CD14-positive monocyte (primary cell): ENCODE results near the gene LEAP2. TPM values are rescaled to one million over a fixed set of nuclear protein-coding genes. Genes with fewer than 3 reads are reported as not detected.

Experiments
- DNase-seq, 3 donors: peaks; one replicate each; pipeline ENCODE4 v3.0.0-alpha.2; 2011 to 2022
- H2AFZ ChIP-seq: 2 replicates; pipeline ENCODE4 v1.6.0; 2012; ENCODE audit warnings: mild to moderate bottlenecking, low read depth, low read length, inconsistent platforms; ENCODE audit not compliant: insufficient read depth, poor library complexity, severe bottlenecking
- H3K27ac ChIP-seq, 2 donors: 1 replicate in 1 of 2; 2 replicates in 1 of 2; pipeline ENCODE4 v1.5.1; 2012 to 2013; ENCODE audit warnings: low read length in 2 of 2, control low read depth in 1 of 2, inconsistent platforms in 1 of 2, low read depth in 1 of 2, mild to moderate bottlenecking in 1 of 2
- H3K27me3 ChIP-seq, 2 donors: one replicate each; pipeline versions ENCODE4 v1.6.0 to v1.6.1; 2011 to 2013; ENCODE audit warnings: low read length in 2 of 2; ENCODE audit not compliant: control insufficient read depth in 2 of 2, insufficient read depth in 2 of 2
- H3K36me3 ChIP-seq, 2 donors: replicated peaks in 1 of 2; 1 replicate in 1 of 2; 2 replicates in 1 of 2; pipeline versions ENCODE4 v1.5.1 to v1.6.1; 2012 to 2013; ENCODE audit warnings: low read length in 2 of 2, control low read depth in 1 of 2, inconsistent platforms in 1 of 2, mild to moderate bottlenecking in 1 of 2; ENCODE audit not compliant: insufficient read depth in 2 of 2, control insufficient read depth in 1 of 2
- H3K4me1 ChIP-seq, 2 donors: 1 replicate in 1 of 2; 2 replicates in 1 of 2; pipeline versions ENCODE4 v1.5.1 to v1.6.1; 2012 to 2013; ENCODE audit warnings: low read length in 2 of 2, control low read depth in 1 of 2, inconsistent platforms in 1 of 2, mild to moderate bottlenecking in 1 of 2, moderate library complexity in 1 of 2; ENCODE audit not compliant: insufficient read depth in 2 of 2, control insufficient read depth in 1 of 2
- H3K4me2 ChIP-seq: replicated peaks from 2 replicates; pipeline ENCODE3; 2012; ENCODE audit warnings: low read length, moderate library complexity, mild to moderate bottlenecking; ENCODE audit not compliant: poor library complexity, severe bottlenecking; ENCODE audit errors: extremely low read depth
- H3K4me3 ChIP-seq, 3 experiments: fragments of 200-600 bp in 1 of 3; sonication (generic) in 1 of 3; replicated peaks in 1 of 3; 1 replicate in 2 of 3; 2 replicates in 1 of 3; pipeline ENCODE4 v1.5.1; 2011 to 2013; ENCODE audit warnings: low read length in 3 of 3, mild to moderate bottlenecking in 3 of 3, control low read depth in 2 of 3, low read depth in 2 of 3, inconsistent platforms in 1 of 3, moderate library complexity in 1 of 3
- H3K79me2 ChIP-seq: 2 replicates; pipeline ENCODE4 v1.6.0; 2012; ENCODE audit warnings: mild to moderate bottlenecking, control low read depth, inconsistent platforms, low read length, moderate library complexity; ENCODE audit not compliant: insufficient read depth
- H3K9ac ChIP-seq: 2 replicates; pipeline ENCODE4 v1.6.0; 2017; ENCODE audit warnings: low read length, mild to moderate bottlenecking; ENCODE audit not compliant: insufficient read depth, poor library complexity, severe bottlenecking
- H3K9me3 ChIP-seq, 2 donors: replicated peaks in 1 of 2; 1 replicate in 1 of 2; 2 replicates in 1 of 2; pipeline versions ENCODE4 v1.5.1 to v1.6.1; 2012 to 2013; ENCODE audit warnings: low read length in 2 of 2, control low read depth in 1 of 2; ENCODE audit not compliant: control insufficient read depth in 1 of 2, insufficient read depth in 1 of 2
- H4K20me1 ChIP-seq: 2 replicates; pipeline ENCODE4 v1.6.0; 2012; ENCODE audit warnings: mild to moderate bottlenecking, low read length, control low read depth, moderate library complexity; ENCODE audit not compliant: insufficient read depth
- H3K27ac Mint-ChIP-seq, 7 donors: one replicate each; pipeline ENCODE4 v1.8.0; 2020; ENCODE audit warnings: mild to moderate bottlenecking in 7 of 7, mixed read lengths in 7 of 7, moderate library complexity in 6 of 7, inconsistent platforms in 2 of 7
- H3K27me3 Mint-ChIP-seq, 3 donors: one replicate each; pipeline ENCODE4 v1.8.0; 2021 to 2022; ENCODE audit warnings: low read depth in 3 of 3, mild to moderate bottlenecking in 3 of 3, mixed read lengths in 3 of 3, moderate library complexity in 3 of 3, inconsistent platforms in 1 of 3
- H3K36me3 Mint-ChIP-seq, 2 donors: one replicate each; pipeline ENCODE4 v1.8.0; 2020; ENCODE audit warnings: mixed read lengths in 2 of 2, inconsistent platforms in 1 of 2, mild to moderate bottlenecking in 1 of 2
- H3K4me1 Mint-ChIP-seq: one replicate; pipeline ENCODE4 v1.8.0; 2020; ENCODE audit warnings: mild to moderate bottlenecking, mixed read lengths
- H3K4me3 Mint-ChIP-seq, 2 donors: one replicate each; pipeline ENCODE4 v1.8.0; 2020; ENCODE audit warnings: mild to moderate bottlenecking in 2 of 2, mixed read lengths in 2 of 2, moderate library complexity in 1 of 2
- H3K9me3 Mint-ChIP-seq, 7 donors: one replicate each; pipeline ENCODE4 v1.8.0; 2020 to 2022; ENCODE audit warnings: mixed read lengths in 7 of 7, mild to moderate bottlenecking in 6 of 7, moderate library complexity in 6 of 7, inconsistent platforms in 2 of 7
- WGBS: methylation state at CpG from one replicate; pipeline ENCODE4 v1.1.5; 2013; ENCODE audit warnings: missing lambda C conversion rate; ENCODE audit not compliant: insufficient coverage; 5-methylcytosine and 5-hydroxymethylcytosine counted together
- intact Hi-C, 2 donors: fragments of 100-400 bp; cut with micrococcal nuclease; formaldehyde crosslinking; loops; one replicate each; pipeline versions ENCODE4 v1.15.0 to v1.15.1; 2023
- polyA plus RNA-seq, 3 donors: library from polyadenylated mRNA; depleted of rRNA in 1 of 3; unstranded in 2 of 3; stranded (reverse) in 1 of 3; fragments of 300-500 nt in 2 of 3; fragments of >200 nt in 1 of 3; fragmentation: Illumina TruSeq in 2 of 3; gene quantifications; 1 replicate in 2 of 3; 2 replicates in 1 of 3; pipeline ENCODE4 v1.2.3, GENCODE V29; 2012 to 2021
- TF ChIP-seq, protein P1 (sequence below): fragments of 200-600 bp; IDR thresholded peaks from one replicate; pipeline ENCODE4 v1.8.0; 2022; ENCODE audit warnings: antibody characterized with exemption, mild to moderate bottlenecking

The LEAP2 gene
- polyA plus RNA-seq, 3 donors, result 0.59 to 2.3 (median 0.88) TPM

GRCh38 chr5:132828846-132829494 lies 44.5 kb upstream of the LEAP2 start:
- no peak overlapping the region for H2AFZ ChIP-seq
- H3K27me3 Mint-ChIP-seq, result peaks cover 67 to 85% (median 67%) of the 10 kb centered on the region in 3 donors
- intact Hi-C loops, result loop anchor here in 1 of 2 donors (10.0 kb wide), 1 partner anchor 324 kb away; no protein-coding TSS in a partner anchor

GRCh38 chr5:132829742-132830435 lies 43.6 kb upstream of the LEAP2 start:
- Histone ChIP-seq H3K36me3 (peaks cover 0 to 23% of the 10 kb centered on the region in 2 donors), H3K27me3 (peaks cover 27 to 56% of the 10 kb centered on the region in 2 donors), H3K4me2 (peak overlapping the region; percentile 82), H3K9ac (peak overlapping the region; percentile 82), H3K79me2 (peaks cover 11% of the 10 kb centered on the region), H3K9me3 (peaks cover 0 to 12% of the 10 kb centered on the region in 2 donors), H3K27ac (peak overlapping the region in 1 of 2 donors; percentile 71), H3K4me3 (peak overlapping the region; percentile 33 to 76 (median 42)), H3K4me1 (peaks cover 17 to 36% of the 10 kb centered on the region in 2 donors), H2AFZ (peak overlapping the region; percentile 90), H4K20me1 (peaks cover 50% of the 10 kb centered on the region)
- intact Hi-C loops, result loop anchor here (2.0 to 10.0 kb wide), 3 partner anchors 51 to 325 kb away; no protein-coding TSS in a partner anchor
- Mint-ChIP-seq H3K27me3 (peaks cover 58 to 78% (median 58%) of the 10 kb centered on the region in 3 donors), H3K4me3 (peak overlapping the region; percentile 91 to 96), H3K4me1 (peaks cover 31% of the 10 kb centered on the region), H3K9me3 (peaks cover 0 to 20% (median 13%) of the 10 kb centered on the region in 7 donors), H3K36me3 (peaks cover 29 to 35% of the 10 kb centered on the region in 2 donors), H3K27ac (peak overlapping the region; percentile 75 to 92 (median 81))
- peak; percentile 68 to 76 (median 71) for DNase-seq
- TF ChIP-seq, protein P1, sequence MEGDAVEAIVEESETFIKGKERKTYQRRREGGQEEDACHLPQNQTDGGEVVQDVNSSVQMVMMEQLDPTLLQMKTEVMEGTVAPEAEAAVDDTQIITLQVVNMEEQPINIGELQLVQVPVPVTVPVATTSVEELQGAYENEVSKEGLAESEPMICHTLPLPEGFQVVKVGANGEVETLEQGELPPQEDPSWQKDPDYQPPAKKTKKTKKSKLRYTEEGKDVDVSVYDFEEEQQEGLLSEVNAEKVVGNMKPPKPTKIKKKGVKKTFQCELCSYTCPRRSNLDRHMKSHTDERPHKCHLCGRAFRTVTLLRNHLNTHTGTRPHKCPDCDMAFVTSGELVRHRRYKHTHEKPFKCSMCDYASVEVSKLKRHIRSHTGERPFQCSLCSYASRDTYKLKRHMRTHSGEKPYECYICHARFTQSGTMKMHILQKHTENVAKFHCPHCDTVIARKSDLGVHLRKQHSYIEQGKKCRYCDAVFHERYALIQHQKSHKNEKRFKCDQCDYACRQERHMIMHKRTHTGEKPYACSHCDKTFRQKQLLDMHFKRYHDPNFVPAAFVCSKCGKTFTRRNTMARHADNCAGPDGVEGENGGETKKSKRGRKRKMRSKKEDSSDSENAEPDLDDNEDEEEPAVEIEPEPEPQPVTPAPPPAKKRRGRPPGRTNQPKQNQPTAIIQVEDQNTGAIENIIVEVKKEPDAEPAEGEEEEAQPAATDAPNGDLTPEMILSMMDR, result peak; percentile 94
- 3% methylated on average over 75 of the region's 75 CpGs for WGBS

More at GRCh38 chr5:132828846-132829494, 44.5 kb upstream of the LEAP2 start:
- Histone ChIP-seq H3K9me3 (peaks cover 0 to 12% of the 10 kb centered on the region in 2 donors), H4K20me1 (peaks cover 59% of the 10 kb centered on the region), H3K27me3 (peaks cover 36 to 65% of the 10 kb centered on the region in 2 donors), H3K4me3 (peak overlapping the region in 1 of 3 experiments; percentile 76), H3K36me3 (peaks cover 0 to 32% of the 10 kb centered on the region in 2 donors), H3K4me2 (peak overlapping the region; percentile 82), H3K79me2 (peaks cover 11% of the 10 kb centered on the region), H3K27ac (no peak overlapping the region), H3K4me1 (peaks cover 17 to 36% of the 10 kb centered on the region in 2 donors), H3K9ac (no peak overlapping the region)
- Mint-ChIP-seq H3K27ac (peak overlapping the region in 1 of 7 donors; percentile 27), H3K36me3 (peaks cover 38 to 42% of the 10 kb centered on the region in 2 donors), H3K4me1 (peaks cover 31% of the 10 kb centered on the region), H3K4me3 (peak overlapping the region; percentile 91 to 96), H3K9me3 (peaks cover 0 to 20% (median 15%) of the 10 kb centered on the region in 7 donors)
- TF ChIP-seq, protein P1, result no peak
- no peak for DNase-seq
- 79% methylated on average over 4 of the region's 4 CpGs for WGBS
